ENCODE measurements around the gene PDC. TPM values are rescaled to one million over a fixed set of nuclear protein-coding genes. Genes with fewer than 3 reads are reported as not detected.
A peak's percentile ranks its signal among the peaks of the same experiment; 100 is the strongest.

PDC gene
- total and polyA plus RNA-seq, 2 experiments from 2014 or later = not detected

- H3K79me2 ChIP-seq = no peaks in the 10 kb centered on the region
- H3K36me3 ChIP-seq (replicated peaks; ENCODE audit: insufficient read depth, low read depth) = no peaks in the 10 kb centered on the region
- H4K20me1 ChIP-seq (ENCODE audit: insufficient read depth, poor library complexity, severe bottlenecking) = no peaks in the 10 kb centered on the region
- H3K9me2 ChIP-seq (replicated peaks; ENCODE audit: insufficient read depth) = no peaks in the 10 kb centered on the region
- H2AFZ ChIP-seq = no peak overlapping the region
- no peaks in the 10 kb centered on the region for H3K9me3 ChIP-seq (ENCODE audit: low read depth)
- TF ChIP-seq, protein P1, sequence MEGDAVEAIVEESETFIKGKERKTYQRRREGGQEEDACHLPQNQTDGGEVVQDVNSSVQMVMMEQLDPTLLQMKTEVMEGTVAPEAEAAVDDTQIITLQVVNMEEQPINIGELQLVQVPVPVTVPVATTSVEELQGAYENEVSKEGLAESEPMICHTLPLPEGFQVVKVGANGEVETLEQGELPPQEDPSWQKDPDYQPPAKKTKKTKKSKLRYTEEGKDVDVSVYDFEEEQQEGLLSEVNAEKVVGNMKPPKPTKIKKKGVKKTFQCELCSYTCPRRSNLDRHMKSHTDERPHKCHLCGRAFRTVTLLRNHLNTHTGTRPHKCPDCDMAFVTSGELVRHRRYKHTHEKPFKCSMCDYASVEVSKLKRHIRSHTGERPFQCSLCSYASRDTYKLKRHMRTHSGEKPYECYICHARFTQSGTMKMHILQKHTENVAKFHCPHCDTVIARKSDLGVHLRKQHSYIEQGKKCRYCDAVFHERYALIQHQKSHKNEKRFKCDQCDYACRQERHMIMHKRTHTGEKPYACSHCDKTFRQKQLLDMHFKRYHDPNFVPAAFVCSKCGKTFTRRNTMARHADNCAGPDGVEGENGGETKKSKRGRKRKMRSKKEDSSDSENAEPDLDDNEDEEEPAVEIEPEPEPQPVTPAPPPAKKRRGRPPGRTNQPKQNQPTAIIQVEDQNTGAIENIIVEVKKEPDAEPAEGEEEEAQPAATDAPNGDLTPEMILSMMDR (IDR thresholded peaks at IDR 0.05; ENCODE audit: poor library complexity) = no peak
- TF ChIP-seq EZH2 (IDR thresholded peaks at IDR 0.05; ENCODE audit: borderline replicate concordance) (no peak), EZH2phosphoT487 (IDR thresholded peaks at IDR 0.05; ENCODE audit: low read depth, severe bottlenecking, unreplicated experiment) (no peak)
- 57% methylated on average over 7 of the region's 7 CpGs for WGBS (ENCODE audit: low lambda C conversion rate, missing lambda C conversion rate)
- no peaks in the 10 kb centered on the region for H3K27me3 ChIP-seq
- DNase-seq (ENCODE audit: low spot score) = no peak
- no peak overlapping the region for H3K4me3 ChIP-seq
- peak overlapping the region; percentile 36 for H3K4me2 ChIP-seq
- peaks cover 11% of the 10 kb centered on the region for H3K4me1 ChIP-seq (ENCODE audit: insufficient read depth)
- no peak overlapping the region for H3K27ac ChIP-seq
Measured at GRCh38 chr1:186492531-186493291, 31.8 kb upstream of the PDC start.

GRCh38 chr1:186491336-186491735 lies 30.4 kb upstream of the PDC start:
- TF ChIP-seq, protein P1 (IDR thresholded peaks at IDR 0.05; ENCODE audit: poor library complexity) = no peak
- TF ChIP-seq EZH2phosphoT487 (IDR thresholded peaks at IDR 0.05; ENCODE audit: low read depth, severe bottlenecking, unreplicated experiment) = no peak
- no peak for TF ChIP-seq EZH2 (IDR thresholded peaks at IDR 0.05; ENCODE audit: borderline replicate concordance)
- Histone ChIP-seq H4K20me1 (ENCODE audit: insufficient read depth, poor library complexity, severe bottlenecking) (no peaks in the 10 kb centered on the region), H3K4me3 (no peak overlapping the region), H3K9me3 (ENCODE audit: low read depth) (no peaks in the 10 kb centered on the region), H3K27me3 (no peaks in the 10 kb centered on the region), H3K27ac (no peak overlapping the region), H3K79me2 (no peaks in the 10 kb centered on the region), H2AFZ (no peak overlapping the region), H3K4me2 (no peak overlapping the region), H3K4me1 (ENCODE audit: insufficient read depth) (peaks cover 11% of the 10 kb centered on the region), H3K36me3 (replicated peaks; ENCODE audit: insufficient read depth, low read depth) (no peaks in the 10 kb centered on the region), H3K9me2 (replicated peaks; ENCODE audit: insufficient read depth) (no peaks in the 10 kb centered on the region)
- no peak for DNase-seq (ENCODE audit: low spot score)
- WGBS (ENCODE audit: low lambda C conversion rate, missing lambda C conversion rate) = 90% methylated on average over 2 of the region's 2 CpGs

DNA sequence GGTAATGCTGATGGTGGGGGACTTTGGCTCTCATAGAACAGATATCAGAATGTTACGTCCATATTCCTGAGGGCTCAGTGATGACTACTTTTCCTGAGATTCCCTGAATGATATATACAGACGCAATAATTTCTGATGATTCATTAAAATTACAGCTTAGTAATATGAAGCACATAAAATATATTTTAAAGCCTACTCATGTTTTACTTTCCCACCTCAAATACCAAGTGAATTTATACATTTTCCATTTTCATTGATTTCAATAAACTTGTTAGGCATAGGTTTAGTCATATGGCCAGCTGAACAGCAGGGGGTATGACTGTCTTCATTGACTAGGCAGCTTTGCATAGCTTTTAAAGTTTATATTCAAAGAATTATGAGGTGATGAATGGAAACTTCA lies 26.2 kb upstream of the PDC start:
- no peak overlapping the region for H3K27ac ChIP-seq
- H3K4me2 ChIP-seq = no peak overlapping the region
- no peak for DNase-seq (ENCODE audit: low spot score)
- no peaks in the 10 kb centered on the region for H3K9me3 ChIP-seq (ENCODE audit: low read depth)
- H4K20me1 ChIP-seq (ENCODE audit: insufficient read depth, poor library complexity, severe bottlenecking) = no peaks in the 10 kb centered on the region
- no peak overlapping the region for H2AFZ ChIP-seq
- no peaks in the 10 kb centered on the region for H3K79me2 ChIP-seq
- H3K4me3 ChIP-seq = no peak overlapping the region
- no peaks in the 10 kb centered on the region for H3K9me2 ChIP-seq (replicated peaks; ENCODE audit: insufficient read depth)
- no peaks in the 10 kb centered on the region for H3K36me3 ChIP-seq (replicated peaks; ENCODE audit: insufficient read depth, low read depth)
- no peaks in the 10 kb centered on the region for H3K27me3 ChIP-seq
- 97% methylated on average over 2 of the region's 2 CpGs for WGBS (ENCODE audit: low lambda C conversion rate, missing lambda C conversion rate)
- no peaks in the 10 kb centered on the region for H3K4me1 ChIP-seq (ENCODE audit: insufficient read depth)
- no peak for TF ChIP-seq EZH2phosphoT487 (IDR thresholded peaks at IDR 0.05; ENCODE audit: low read depth, severe bottlenecking, unreplicated experiment)
- no peak for TF ChIP-seq EZH2 (IDR thresholded peaks at IDR 0.05; ENCODE audit: borderline replicate concordance)
- TF ChIP-seq, protein P1 (IDR thresholded peaks at IDR 0.05; ENCODE audit: poor library complexity) = no peak
